BLaER1 (cell line): ENCODE data around the gene EFHC2.

Source experiments
- H3K27ac ChIP-seq: shearing (Covaris generic); formaldehyde crosslinking; 2 replicates; pipeline ENCODE4 v1.8.1; 2022
- H3K27me3 ChIP-seq: shearing (Covaris generic); formaldehyde crosslinking; 2 replicates; pipeline ENCODE4 v1.8.1; 2022
- H3K36me3 ChIP-seq: shearing (Covaris generic); formaldehyde crosslinking; 2 replicates; pipeline ENCODE4 v1.8.1; 2022
- H3K4me1 ChIP-seq: shearing (Covaris generic); formaldehyde crosslinking; 2 replicates; pipeline ENCODE4 v1.8.1; 2022
- H3K4me2 ChIP-seq: shearing (Covaris generic); formaldehyde crosslinking; 2 replicates; pipeline ENCODE4 v1.8.1; 2022
- H3K4me3 ChIP-seq: shearing (Covaris generic); formaldehyde crosslinking; 2 replicates; pipeline ENCODE4 v1.8.1; 2022
- H3K9ac ChIP-seq: shearing (Covaris generic); formaldehyde crosslinking; 2 replicates; pipeline ENCODE4 v1.8.1; 2022
- H3K9me3 ChIP-seq: shearing (Covaris generic); formaldehyde crosslinking; 2 replicates; pipeline ENCODE4 v1.8.1; 2022
- H4K20me1 ChIP-seq: shearing (Covaris generic); formaldehyde crosslinking; 2 replicates; pipeline ENCODE4 v1.8.1; 2022
- Cebpa-rat ChIP-seq: shearing (Covaris generic); IDR thresholded peaks from 2 replicates; pipeline ENCODE4 v1.8.1; 2022

EFHC2 gene

DNA sequence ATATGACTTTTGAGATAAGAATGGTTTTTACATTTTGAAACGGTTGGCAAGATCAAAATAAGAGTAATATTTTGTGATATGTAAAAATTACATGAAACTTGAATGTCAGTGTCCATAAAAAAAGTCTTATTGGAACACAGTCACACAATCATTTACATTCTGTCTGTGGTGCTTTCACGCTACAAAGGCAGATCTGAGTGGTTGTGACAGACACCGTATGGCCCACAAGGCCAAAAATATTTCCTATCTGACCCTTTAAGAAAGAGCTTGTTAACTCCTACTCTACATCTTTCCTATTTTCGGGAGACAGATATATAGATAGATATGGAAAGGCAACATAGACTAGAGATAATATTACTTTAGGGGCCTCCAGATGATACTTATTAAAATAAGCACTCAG is 101.9 kb downstream of the EFHC2 start:
- Histone ChIP-seq H3K9ac (no peak overlapping the region), H3K4me1 (peaks cover 15% of the 10 kb centered on the region), H3K27ac (no peak overlapping the region), H3K4me2 (0 out of 2 replicates have a peak overlapping the region, but pooled peaks have one; percentile 1), H3K36me3 (no peaks in the 10 kb centered on the region), H3K4me3 (no peak overlapping the region), H3K9me3 (no peaks in the 10 kb centered on the region), H3K27me3 (no peaks in the 10 kb centered on the region), H4K20me1 (no peaks in the 10 kb centered on the region)
- TF ChIP-seq Cebpa-rat, result no peak

DNA sequence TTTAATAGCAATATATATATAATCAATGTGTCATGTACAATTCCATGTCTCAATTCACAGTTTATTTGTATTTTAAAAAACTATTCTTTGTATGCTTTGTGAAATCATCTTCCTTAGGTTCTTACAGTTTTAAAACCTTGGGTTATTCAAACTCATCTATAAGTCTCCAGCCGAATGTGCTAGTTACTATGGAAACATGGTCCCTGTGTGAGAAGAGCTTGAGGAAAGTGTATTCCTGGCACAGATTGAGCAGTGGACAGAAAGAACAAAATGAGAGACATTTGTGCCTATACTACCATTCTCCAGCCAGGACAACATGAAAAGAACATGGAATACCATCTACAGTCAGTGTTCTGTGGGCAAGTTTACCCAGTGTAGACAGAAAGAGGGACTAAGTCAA is 103.4 kb downstream of the EFHC2 start:
- Histone ChIP-seq H3K9me3 (no peaks in the 10 kb centered on the region), H3K36me3 (no peaks in the 10 kb centered on the region), H3K4me1 (peaks cover 15% of the 10 kb centered on the region), H3K27me3 (no peaks in the 10 kb centered on the region), H3K27ac (no peak overlapping the region), H3K4me2 (no peak overlapping the region), H3K9ac (no peak overlapping the region), H4K20me1 (no peaks in the 10 kb centered on the region), H3K4me3 (no peak overlapping the region)
- TF ChIP-seq Cebpa-rat, result no peak

DNA sequence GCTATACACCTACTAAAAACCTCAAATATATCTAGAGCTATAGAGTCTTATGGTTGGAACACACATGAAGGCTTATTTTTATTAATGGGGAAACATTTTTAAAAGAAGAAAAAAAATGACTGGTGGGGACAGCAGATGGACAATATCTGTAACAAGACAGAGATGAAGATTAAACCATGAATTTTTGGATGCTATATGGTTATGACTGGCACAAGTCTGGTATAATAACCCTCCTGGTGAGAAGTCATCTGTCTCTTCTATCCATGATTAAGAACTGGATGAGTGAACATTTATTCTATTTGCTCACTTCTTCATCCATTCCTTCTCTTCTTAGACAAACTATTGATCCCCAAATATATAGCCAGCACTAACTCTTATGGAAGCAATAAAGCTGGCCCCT is 104.4 kb downstream of the EFHC2 start:
- no peak overlapping the region for H3K4me3 ChIP-seq
- TF ChIP-seq Cebpa-rat, result no peak
- no peak overlapping the region for H3K4me2 ChIP-seq
- H3K36me3 ChIP-seq, result no peaks in the 10 kb centered on the region
- no peaks in the 10 kb centered on the region for H4K20me1 ChIP-seq
- no peaks in the 10 kb centered on the region for H3K27me3 ChIP-seq
- no peak overlapping the region for H3K27ac ChIP-seq
- peaks cover 15% of the 10 kb centered on the region for H3K4me1 ChIP-seq
- H3K9ac ChIP-seq, result no peak overlapping the region
- no peaks in the 10 kb centered on the region for H3K9me3 ChIP-seq

DNA sequence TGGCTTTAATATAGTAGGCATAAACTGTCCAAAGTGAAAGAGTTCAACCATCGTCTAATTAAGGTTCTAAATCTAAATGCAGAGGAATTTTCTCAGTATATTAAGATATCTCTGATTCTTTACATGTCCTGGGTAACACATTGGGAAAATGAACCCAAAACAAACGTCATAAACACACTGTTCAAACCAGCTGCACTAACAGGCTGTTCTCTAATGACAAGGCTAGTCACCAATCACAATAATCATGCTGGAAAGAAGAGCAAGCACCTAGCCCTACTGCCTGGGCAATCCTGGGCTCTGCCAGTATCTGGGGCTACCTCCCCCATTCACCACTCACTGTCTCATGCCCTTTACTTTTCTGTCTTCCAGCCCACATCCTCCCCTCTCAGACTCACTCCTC is 107.9 kb downstream of the EFHC2 start:
- no peaks in the 10 kb centered on the region for H4K20me1 ChIP-seq
- H3K9me3 ChIP-seq, result no peaks in the 10 kb centered on the region
- no peaks in the 10 kb centered on the region for H3K27me3 ChIP-seq
- TF ChIP-seq Cebpa-rat, result no peak
- no peak overlapping the region for H3K4me3 ChIP-seq
- no peak overlapping the region for H3K9ac ChIP-seq
- no peak overlapping the region for H3K27ac ChIP-seq
- no peaks in the 10 kb centered on the region for H3K36me3 ChIP-seq
- H3K4me1 ChIP-seq, result no peaks in the 10 kb centered on the region
- no peak overlapping the region for H3K4me2 ChIP-seq

DNA sequence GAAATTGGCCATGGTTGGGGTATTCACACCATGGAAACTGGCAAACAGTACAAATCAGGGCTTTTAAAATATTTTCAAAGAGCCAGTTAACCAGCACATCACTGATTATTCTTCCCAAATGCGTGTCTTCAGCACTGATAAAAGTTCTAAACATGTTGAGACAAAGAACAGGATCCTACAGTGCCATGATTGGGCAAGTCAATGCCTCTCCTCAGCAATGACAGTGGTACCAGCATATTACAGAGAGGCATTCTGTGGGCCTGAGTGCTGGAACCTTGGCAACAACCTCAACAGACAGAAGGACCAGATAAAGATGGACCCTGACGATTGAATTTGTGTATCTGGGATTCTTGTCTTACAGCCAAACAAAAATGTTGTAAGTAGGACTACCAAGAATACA is 108.9 kb downstream of the EFHC2 start:
- Histone ChIP-seq H3K4me3 (no peak overlapping the region), H3K4me2 (no peak overlapping the region), H3K9ac (no peak overlapping the region), H3K27ac (no peak overlapping the region), H3K27me3 (no peaks in the 10 kb centered on the region), H3K9me3 (no peaks in the 10 kb centered on the region), H3K4me1 (no peaks in the 10 kb centered on the region), H4K20me1 (no peaks in the 10 kb centered on the region), H3K36me3 (no peaks in the 10 kb centered on the region)
- no peak for TF ChIP-seq Cebpa-rat

DNA sequence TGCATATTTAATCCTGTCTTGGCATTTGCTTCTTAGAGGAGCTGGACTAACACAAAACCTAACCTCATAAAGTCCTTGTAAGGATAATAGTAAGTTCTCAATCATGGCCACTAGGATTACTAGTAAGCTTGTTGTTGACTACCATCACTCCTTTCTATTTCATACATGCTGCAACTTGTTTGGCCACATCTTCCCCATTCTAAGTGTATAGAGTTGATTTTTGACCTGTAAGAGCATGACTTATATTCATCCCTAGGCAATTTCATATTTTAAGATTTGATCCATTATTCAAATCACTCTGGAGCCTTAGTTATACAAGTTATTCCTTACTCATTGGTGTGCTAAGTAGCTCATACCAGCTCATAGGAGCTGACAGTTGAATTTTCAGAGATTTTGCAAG is 109.4 kb downstream of the EFHC2 start:
- Histone ChIP-seq H3K27me3 (no peaks in the 10 kb centered on the region), H3K4me3 (no peak overlapping the region), H3K4me2 (no peak overlapping the region), H3K4me1 (no peaks in the 10 kb centered on the region), H3K9ac (no peak overlapping the region), H3K9me3 (no peaks in the 10 kb centered on the region), H3K27ac (no peak overlapping the region), H4K20me1 (no peaks in the 10 kb centered on the region), H3K36me3 (no peaks in the 10 kb centered on the region)
- TF ChIP-seq Cebpa-rat, result no peak

DNA sequence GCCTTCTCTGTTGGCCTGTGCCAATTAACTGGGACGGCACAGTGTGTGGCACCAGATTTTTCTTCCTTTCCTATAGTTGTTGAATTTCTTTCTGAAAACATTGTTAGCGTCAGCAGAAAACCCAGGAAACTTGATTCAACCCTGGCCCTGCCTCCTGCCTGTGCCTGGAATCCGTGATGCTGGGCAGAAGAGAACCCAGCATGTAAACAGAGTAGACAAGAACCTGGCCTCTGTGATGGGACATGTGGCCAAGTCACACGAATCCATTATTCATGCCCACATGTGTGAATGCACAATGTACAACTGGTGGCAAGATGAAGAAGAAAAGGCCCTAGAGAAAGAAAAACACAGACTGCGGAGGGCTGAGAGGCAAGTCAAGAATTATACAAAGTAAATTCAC is 111.4 kb downstream of the EFHC2 start:
- Histone ChIP-seq H3K27me3 (no peaks in the 10 kb centered on the region), H3K9ac (no peak overlapping the region), H3K4me1 (no peaks in the 10 kb centered on the region), H3K4me3 (no peak overlapping the region), H3K4me2 (no peak overlapping the region), H3K36me3 (no peaks in the 10 kb centered on the region), H3K9me3 (no peaks in the 10 kb centered on the region), H4K20me1 (no peaks in the 10 kb centered on the region), H3K27ac (no peak overlapping the region)
- TF ChIP-seq Cebpa-rat, result no peak

DNA sequence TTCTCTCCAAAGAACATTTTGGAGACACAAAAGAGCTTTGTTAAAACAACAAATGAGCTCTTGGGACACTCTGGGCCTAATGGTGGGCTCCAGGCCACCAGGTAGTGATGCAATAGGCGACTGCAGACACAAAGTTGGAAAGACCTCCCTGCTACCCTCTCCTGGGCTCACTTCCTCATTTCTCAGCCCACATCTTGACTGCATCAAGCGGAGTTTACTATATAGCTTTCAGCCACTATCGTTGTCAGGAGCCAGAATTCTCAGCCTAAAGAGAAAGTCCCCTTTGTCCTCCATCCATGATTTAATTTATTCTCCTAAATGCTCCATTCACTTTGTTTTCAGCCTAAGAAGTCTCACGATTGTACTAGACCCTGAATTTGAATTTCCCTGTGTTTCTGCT is 114.9 kb downstream of the EFHC2 start:
- H3K9me3 ChIP-seq, result no peaks in the 10 kb centered on the region
- H4K20me1 ChIP-seq, result no peaks in the 10 kb centered on the region
- no peak overlapping the region for H3K4me3 ChIP-seq
- no peak overlapping the region for H3K27ac ChIP-seq
- no peaks in the 10 kb centered on the region for H3K36me3 ChIP-seq
- H3K4me1 ChIP-seq, result no peaks in the 10 kb centered on the region
- no peak overlapping the region for H3K4me2 ChIP-seq
- H3K9ac ChIP-seq, result no peak overlapping the region
- no peak for TF ChIP-seq Cebpa-rat
- H3K27me3 ChIP-seq, result no peaks in the 10 kb centered on the region

DNA sequence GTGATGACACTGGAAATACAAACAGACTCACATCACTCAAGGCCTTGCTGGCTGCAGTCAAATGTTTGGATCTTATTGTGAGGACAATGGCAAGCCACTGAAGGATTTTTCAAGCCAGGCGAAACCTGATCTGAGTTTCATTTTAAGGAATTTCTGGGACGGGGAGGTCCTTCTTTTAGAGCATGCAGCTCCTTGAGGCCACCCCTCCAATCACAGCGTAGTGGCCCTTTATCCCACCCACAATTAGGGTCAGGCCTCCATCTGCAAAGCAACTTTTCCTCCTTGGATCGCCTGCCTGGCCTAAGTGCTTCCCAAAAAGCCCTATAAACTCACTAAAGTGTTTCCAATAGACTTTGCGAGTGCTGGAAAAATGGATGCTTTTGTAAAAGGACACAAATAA is 115.5 kb downstream of the EFHC2 start:
- no peaks in the 10 kb centered on the region for H3K27me3 ChIP-seq
- H3K9ac ChIP-seq, result no peak overlapping the region
- no peak overlapping the region for H3K27ac ChIP-seq
- no peaks in the 10 kb centered on the region for H3K4me1 ChIP-seq
- no peaks in the 10 kb centered on the region for H3K36me3 ChIP-seq
- no peaks in the 10 kb centered on the region for H3K9me3 ChIP-seq
- H3K4me3 ChIP-seq, result no peak overlapping the region
- no peaks in the 10 kb centered on the region for H4K20me1 ChIP-seq
- TF ChIP-seq Cebpa-rat, result no peak
- H3K4me2 ChIP-seq, result no peak overlapping the region

DNA sequence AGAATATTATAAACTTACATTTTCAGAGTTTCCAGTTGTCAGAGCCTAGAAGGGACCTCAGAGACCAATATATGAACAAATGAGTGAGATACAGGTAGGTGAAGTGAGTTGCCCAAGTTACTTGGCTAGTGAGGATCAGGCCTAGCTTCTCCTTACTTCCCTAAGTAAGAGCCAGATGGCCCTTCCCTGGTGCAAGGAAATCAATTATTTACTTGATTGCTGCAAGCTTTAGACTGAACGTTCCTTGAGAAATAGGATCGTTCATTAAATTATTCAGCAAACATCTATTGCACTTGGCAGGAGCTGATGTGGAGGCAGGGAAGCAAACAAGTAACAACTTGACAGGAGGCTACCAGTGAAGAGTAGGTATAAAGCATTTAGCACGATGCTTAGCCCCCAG is 117.8 kb downstream of the EFHC2 start:
- Histone ChIP-seq H3K9me3 (no peaks in the 10 kb centered on the region), H4K20me1 (no peaks in the 10 kb centered on the region), H3K36me3 (no peaks in the 10 kb centered on the region), H3K9ac (no peak overlapping the region), H3K4me3 (no peak overlapping the region), H3K27me3 (no peaks in the 10 kb centered on the region), H3K4me2 (no peak overlapping the region), H3K27ac (no peak overlapping the region), H3K4me1 (no peaks in the 10 kb centered on the region)
- TF ChIP-seq Cebpa-rat, result no peak

DNA sequence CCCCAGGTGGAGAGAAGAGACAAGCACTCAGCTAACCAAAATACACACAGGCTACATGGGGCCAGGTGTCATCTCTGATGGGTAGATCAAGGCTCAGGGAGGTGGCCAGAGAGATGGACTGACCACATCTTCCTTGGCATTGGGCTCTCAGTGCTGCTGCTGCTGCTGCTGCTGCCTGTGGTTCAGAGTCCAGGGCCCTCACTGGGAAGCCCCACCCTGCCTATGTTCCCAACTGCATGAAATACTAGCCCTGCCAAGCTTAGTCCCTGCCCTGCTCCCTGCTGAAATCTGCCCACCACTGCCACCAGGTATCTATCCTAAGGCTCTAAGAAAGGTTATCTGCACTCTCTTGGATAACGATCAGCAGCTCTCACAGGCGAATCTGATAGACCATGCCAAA is 118.7 kb downstream of the EFHC2 start:
- Histone ChIP-seq H3K4me3 (no peak overlapping the region), H3K4me1 (no peaks in the 10 kb centered on the region), H3K36me3 (no peaks in the 10 kb centered on the region), H3K27me3 (no peaks in the 10 kb centered on the region), H4K20me1 (no peaks in the 10 kb centered on the region), H3K9me3 (no peaks in the 10 kb centered on the region), H3K9ac (no peak overlapping the region), H3K27ac (no peak overlapping the region), H3K4me2 (no peak overlapping the region)
- TF ChIP-seq Cebpa-rat, result no peak
